ENCODE measurements around the gene TIAM1.

DNA sequence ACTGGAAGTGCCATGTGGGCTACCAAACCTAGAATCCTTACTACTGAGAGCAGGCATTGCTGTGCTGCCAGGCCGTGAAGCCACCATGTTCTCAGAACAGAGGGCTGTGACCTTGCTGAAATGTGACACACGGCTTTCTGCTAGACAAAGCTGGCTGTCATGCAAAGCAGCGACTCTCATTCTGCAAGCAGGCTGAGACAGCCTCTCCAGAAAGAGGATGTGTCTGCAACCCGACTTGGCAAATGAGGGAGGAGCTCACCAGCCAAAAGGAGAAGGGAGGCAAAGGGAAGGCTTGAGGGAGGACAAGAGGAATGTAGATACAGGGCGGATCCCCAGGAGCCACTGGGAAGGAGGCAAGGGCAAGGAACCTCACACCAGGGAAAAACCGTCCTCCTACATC lies 220.1 kb downstream of the TIAM1 start:
- TF ChIP-seq NR3C1 (CRISPR knock-in tag; conservative IDR thresholded peaks at IDR 0.05; ENCODE audit: low read depth), result no peak
- TF ChIP-seq MYBL2 (CRISPR knock-in tag; IDR thresholded peaks at IDR 0.05), result no peak
- TF ChIP-seq, protein P1, sequence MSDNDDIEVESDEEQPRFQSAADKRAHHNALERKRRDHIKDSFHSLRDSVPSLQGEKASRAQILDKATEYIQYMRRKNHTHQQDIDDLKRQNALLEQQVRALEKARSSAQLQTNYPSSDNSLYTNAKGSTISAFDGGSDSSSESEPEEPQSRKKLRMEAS (CRISPR knock-in tag; IDR thresholded peaks at IDR 0.05), result no peak
- TF ChIP-seq, protein P2, sequence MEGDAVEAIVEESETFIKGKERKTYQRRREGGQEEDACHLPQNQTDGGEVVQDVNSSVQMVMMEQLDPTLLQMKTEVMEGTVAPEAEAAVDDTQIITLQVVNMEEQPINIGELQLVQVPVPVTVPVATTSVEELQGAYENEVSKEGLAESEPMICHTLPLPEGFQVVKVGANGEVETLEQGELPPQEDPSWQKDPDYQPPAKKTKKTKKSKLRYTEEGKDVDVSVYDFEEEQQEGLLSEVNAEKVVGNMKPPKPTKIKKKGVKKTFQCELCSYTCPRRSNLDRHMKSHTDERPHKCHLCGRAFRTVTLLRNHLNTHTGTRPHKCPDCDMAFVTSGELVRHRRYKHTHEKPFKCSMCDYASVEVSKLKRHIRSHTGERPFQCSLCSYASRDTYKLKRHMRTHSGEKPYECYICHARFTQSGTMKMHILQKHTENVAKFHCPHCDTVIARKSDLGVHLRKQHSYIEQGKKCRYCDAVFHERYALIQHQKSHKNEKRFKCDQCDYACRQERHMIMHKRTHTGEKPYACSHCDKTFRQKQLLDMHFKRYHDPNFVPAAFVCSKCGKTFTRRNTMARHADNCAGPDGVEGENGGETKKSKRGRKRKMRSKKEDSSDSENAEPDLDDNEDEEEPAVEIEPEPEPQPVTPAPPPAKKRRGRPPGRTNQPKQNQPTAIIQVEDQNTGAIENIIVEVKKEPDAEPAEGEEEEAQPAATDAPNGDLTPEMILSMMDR (IDR thresholded peaks at IDR 0.05), result no peak
- TF ChIP-seq, protein P3, sequence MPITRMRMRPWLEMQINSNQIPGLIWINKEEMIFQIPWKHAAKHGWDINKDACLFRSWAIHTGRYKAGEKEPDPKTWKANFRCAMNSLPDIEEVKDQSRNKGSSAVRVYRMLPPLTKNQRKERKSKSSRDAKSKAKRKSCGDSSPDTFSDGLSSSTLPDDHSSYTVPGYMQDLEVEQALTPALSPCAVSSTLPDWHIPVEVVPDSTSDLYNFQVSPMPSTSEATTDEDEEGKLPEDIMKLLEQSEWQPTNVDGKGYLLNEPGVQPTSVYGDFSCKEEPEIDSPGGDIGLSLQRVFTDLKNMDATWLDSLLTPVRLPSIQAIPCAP (CRISPR knock-in tag; IDR thresholded peaks at IDR 0.05), result no peak
- TF ChIP-seq TEAD4 (CRISPR knock-in tag; IDR thresholded peaks at IDR 0.05), result no peak
- TF ChIP-seq, protein P4, sequence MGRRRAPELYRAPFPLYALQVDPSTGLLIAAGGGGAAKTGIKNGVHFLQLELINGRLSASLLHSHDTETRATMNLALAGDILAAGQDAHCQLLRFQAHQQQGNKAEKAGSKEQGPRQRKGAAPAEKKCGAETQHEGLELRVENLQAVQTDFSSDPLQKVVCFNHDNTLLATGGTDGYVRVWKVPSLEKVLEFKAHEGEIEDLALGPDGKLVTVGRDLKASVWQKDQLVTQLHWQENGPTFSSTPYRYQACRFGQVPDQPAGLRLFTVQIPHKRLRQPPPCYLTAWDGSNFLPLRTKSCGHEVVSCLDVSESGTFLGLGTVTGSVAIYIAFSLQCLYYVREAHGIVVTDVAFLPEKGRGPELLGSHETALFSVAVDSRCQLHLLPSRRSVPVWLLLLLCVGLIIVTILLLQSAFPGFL (CRISPR knock-in tag; IDR thresholded peaks at IDR 0.05; ENCODE audit: borderline replicate concordance), result no peak
- TF ChIP-seq ELF4 (CRISPR knock-in tag; IDR thresholded peaks at IDR 0.05; ENCODE audit: low read depth), result no peak
- TF ChIP-seq GABPB1 (CRISPR knock-in tag; IDR thresholded peaks at IDR 0.05), result no peak
- TF ChIP-seq, protein P5, sequence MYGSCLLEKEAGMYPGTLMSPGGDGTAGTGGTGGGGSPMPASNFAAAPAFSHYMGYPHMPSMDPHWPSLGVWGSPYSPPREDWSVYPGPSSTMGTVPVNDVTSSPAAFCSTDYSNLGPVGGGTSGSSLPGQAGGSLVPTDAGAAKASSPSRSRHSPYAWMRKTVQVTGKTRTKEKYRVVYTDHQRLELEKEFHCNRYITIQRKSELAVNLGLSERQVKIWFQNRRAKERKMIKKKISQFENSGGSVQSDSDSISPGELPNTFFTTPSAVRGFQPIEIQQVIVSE (CRISPR knock-in tag; IDR thresholded peaks at IDR 0.05; ENCODE audit: borderline replicate concordance), result no peak
- no peak for TF ChIP-seq CREM (CRISPR knock-in tag; IDR thresholded peaks at IDR 0.05)
- TF ChIP-seq SP1 (CRISPR knock-in tag; conservative IDR thresholded peaks at IDR 0.05), result no peak
- TF ChIP-seq KAT7 (CRISPR knock-in tag; IDR thresholded peaks at IDR 0.05; ENCODE audit: borderline replicate concordance), result no peak

Data from WTC11 (cell line).